ENCODE results near the gene RETREG2. TPM values are rescaled to one million over a fixed set of nuclear protein-coding genes. Genes with fewer than 3 reads are reported as not detected.

Gene RETREG2
- total RNA-seq, 1 experiment from 2014 or later: 63.7 TPM

DNA sequence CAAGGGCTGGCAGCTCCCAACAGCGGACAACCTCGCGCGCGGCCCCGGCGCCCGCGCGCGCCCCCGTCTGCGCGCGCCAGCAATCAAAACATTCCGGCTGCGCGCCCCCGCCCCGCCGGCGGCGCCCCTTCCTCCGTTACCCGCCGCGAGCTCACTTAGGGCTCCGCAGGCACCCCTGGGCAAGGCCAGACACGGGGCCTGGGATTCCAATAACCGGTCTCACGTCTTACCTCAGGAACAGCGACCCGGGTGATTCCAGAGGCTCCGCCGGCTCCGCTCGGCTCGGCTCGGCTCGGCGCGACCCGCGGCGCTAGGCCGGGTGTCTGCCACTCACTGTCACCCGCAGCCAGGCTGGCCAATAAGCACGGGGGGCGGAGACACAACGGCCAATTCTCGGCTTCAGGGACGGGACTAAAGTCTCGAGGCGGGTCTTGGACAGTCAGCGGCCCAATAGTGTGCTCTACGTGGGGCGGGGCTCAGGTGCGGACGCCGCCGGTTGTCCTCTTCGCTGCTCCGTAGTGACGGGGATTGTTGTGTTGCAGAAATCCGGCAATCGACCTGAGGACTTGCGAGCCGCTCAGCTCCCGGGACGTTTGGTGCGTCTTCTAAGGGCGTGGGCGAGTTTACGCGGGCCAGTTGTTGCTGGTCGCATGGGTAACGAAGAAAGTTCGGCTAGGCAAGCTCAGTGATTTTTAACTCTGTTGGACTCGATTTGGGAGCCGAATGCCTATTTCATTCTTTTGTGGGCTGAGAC lies 51.4 kb downstream of the RETREG2 start, which contains the start of the genes ANKZF1 and ATG9A (continued):
- no peak for TF ChIP-seq REST (IDR thresholded peaks at IDR 0.05; ENCODE audit: low read depth)
- no peak for TF ChIP-seq TCF7L2 (IDR thresholded peaks at IDR 0.05; ENCODE audit: borderline replicate concordance, extremely low read depth, insufficient read depth, insufficient read length)
- peak; percentile 95 for TF ChIP-seq POLR2AphosphoS5 (IDR thresholded peaks at IDR 0.05; ENCODE audit: low read depth, low read length)
- TF ChIP-seq EZH2phosphoT487 (IDR thresholded peaks at IDR 0.05; ENCODE audit: borderline replicate concordance): no peak
- TF ChIP-seq YY1 (IDR thresholded peaks at IDR 0.05; ENCODE audit: extremely low read depth, insufficient replicate concordance, low read depth, low read length): peak; percentile 58
- TF ChIP-seq, protein P1, sequence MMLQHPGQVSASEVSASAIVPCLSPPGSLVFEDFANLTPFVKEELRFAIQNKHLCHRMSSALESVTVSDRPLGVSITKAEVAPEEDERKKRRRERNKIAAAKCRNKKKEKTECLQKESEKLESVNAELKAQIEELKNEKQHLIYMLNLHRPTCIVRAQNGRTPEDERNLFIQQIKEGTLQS (IDR thresholded peaks at IDR 0.05): no peak
- TF ChIP-seq, protein P2, sequence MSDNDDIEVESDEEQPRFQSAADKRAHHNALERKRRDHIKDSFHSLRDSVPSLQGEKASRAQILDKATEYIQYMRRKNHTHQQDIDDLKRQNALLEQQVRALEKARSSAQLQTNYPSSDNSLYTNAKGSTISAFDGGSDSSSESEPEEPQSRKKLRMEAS (IDR thresholded peaks at IDR 0.05): peak; percentile 77
- no peak for TF ChIP-seq RAD21 (IDR thresholded peaks at IDR 0.05; ENCODE audit: low read depth)

Data from HCT116 (cell line).